Activated CD4-positive, alpha-beta T cell treated with anti-CD3 and anti-CD28 coated beads, Interleukin-2, amount 50 U/mL, for 24 hours (primary cell): ENCODE measurements around the gene PEAK1.

Experiments
- DNase-seq, 2 donors: peaks; one replicate each; pipeline ENCODE4 v3.0.0-alpha.2; 2020; ENCODE audit warnings: low read depth in 1 of 2, low spot score in 1 of 2

The PEAK1 gene

GRCh38 chr15:77139312-77139711, 280.6 kb downstream of the PEAK1 start:
- no peak for DNase-seq

GRCh38 chr15:77138167-77138522, 281.8 kb downstream of the PEAK1 start:
- DNase-seq, result no peak

GRCh38 chr15:77135181-77135580, 284.7 kb downstream of the PEAK1 start:
- no peak for DNase-seq

GRCh38 chr15:77130315-77130930, 289.5 kb downstream of the PEAK1 start:
- no peak for DNase-seq

GRCh38 chr15:77127626-77128025, 292.3 kb downstream of the PEAK1 start:
- DNase-seq, result no peak

- no peak for DNase-seq
Measured at GRCh38 chr15:77126529-77127326, 293.2 kb downstream of the PEAK1 start.

GRCh38 chr15:77123854-77124253, 296.1 kb downstream of the PEAK1 start:
- DNase-seq, result no peak

GRCh38 chr15:77122576-77122975, 297.3 kb downstream of the PEAK1 start:
- no peak for DNase-seq

- no peak for DNase-seq
Measured at GRCh38 chr15:77121599-77121998, 298.3 kb downstream of the PEAK1 start.

GRCh38 chr15:77120576-77120975, 299.3 kb downstream of the PEAK1 start:
- DNase-seq, result no peak

GRCh38 chr15:77119446-77119845, 300.5 kb downstream of the PEAK1 start:
- no peak for DNase-seq

- DNase-seq, result peak in 1 of 2 donors; percentile 16
Measured at GRCh38 chr15:77118882-77119321, 301.0 kb downstream of the PEAK1 start.

GRCh38 chr15:77115179-77115578, 304.7 kb downstream of the PEAK1 start:
- DNase-seq, result no peak

GRCh38 chr15:77112838-77113504, 306.9 kb downstream of the PEAK1 start:
- no peak for DNase-seq

- DNase-seq, result no peak
Measured at GRCh38 chr15:77111789-77112188, 308.1 kb downstream of the PEAK1 start.

GRCh38 chr15:77107531-77108355, 312.2 kb downstream of the PEAK1 start:
- peak in 1 of 2 donors; percentile 13 for DNase-seq

GRCh38 chr15:77107068-77107467, 312.8 kb downstream of the PEAK1 start:
- no peak for DNase-seq

- no peak for DNase-seq
Measured at GRCh38 chr15:77104155-77104554, 315.7 kb downstream of the PEAK1 start.

- no peak for DNase-seq
Measured at GRCh38 chr15:77099741-77100463, 320.0 kb downstream of the PEAK1 start.

GRCh38 chr15:77098572-77098971, 321.3 kb downstream of the PEAK1 start:
- no peak for DNase-seq

GRCh38 chr15:77097921-77098320, 322.0 kb downstream of the PEAK1 start:
- no peak for DNase-seq
